ENCODE results near the gene NEDD9. TPM values are rescaled to one million over a fixed set of nuclear protein-coding genes. Genes with fewer than 3 reads are reported as not detected.

NEDD9 gene
- total RNA-seq, 1 donor: 32.9 TPM

GRCh38 chr6:11136809-11137208 is 95.7 kb downstream of the NEDD9 start:
- peaks cover 8% of the 10 kb centered on the region for H3K79me2 ChIP-seq (ENCODE audit: insufficient read depth, low read length)
- H3K9me3 ChIP-seq (ENCODE audit: low read depth, low read length): no peaks in the 10 kb centered on the region
- H3K4me1 ChIP-seq (ENCODE audit: insufficient read depth, low read length): peaks cover 5% of the 10 kb centered on the region
- H3K27me3 ChIP-seq (ENCODE audit: insufficient read depth, low read length): no peaks in the 10 kb centered on the region
- TF ChIP-seq, protein P1, sequence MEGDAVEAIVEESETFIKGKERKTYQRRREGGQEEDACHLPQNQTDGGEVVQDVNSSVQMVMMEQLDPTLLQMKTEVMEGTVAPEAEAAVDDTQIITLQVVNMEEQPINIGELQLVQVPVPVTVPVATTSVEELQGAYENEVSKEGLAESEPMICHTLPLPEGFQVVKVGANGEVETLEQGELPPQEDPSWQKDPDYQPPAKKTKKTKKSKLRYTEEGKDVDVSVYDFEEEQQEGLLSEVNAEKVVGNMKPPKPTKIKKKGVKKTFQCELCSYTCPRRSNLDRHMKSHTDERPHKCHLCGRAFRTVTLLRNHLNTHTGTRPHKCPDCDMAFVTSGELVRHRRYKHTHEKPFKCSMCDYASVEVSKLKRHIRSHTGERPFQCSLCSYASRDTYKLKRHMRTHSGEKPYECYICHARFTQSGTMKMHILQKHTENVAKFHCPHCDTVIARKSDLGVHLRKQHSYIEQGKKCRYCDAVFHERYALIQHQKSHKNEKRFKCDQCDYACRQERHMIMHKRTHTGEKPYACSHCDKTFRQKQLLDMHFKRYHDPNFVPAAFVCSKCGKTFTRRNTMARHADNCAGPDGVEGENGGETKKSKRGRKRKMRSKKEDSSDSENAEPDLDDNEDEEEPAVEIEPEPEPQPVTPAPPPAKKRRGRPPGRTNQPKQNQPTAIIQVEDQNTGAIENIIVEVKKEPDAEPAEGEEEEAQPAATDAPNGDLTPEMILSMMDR (IDR thresholded peaks at IDR 0.05; ENCODE audit: extremely low read depth, low read depth, low read length): no peak
- no peak overlapping the region for H3K4me3 ChIP-seq (ENCODE audit: insufficient read depth, low read length)
- H3K36me3 ChIP-seq (ENCODE audit: insufficient read depth, low read length): peaks cover 14% of the 10 kb centered on the region
- H2AFZ ChIP-seq (ENCODE audit: low read length): no peak overlapping the region
- no peak overlapping the region for H3K27ac ChIP-seq (ENCODE audit: low read depth, low read length)
- H3K4me2 ChIP-seq (ENCODE audit: insufficient read depth, low read length): no peak overlapping the region
- no peak for DNase-seq (ENCODE audit: insufficient read length, low spot score, missing footprints)
- peaks cover 7% of the 10 kb centered on the region for H4K20me1 ChIP-seq (ENCODE audit: insufficient read depth, low read length)

Small RNAs within 50 kb of the gene (small RNA-seq; reads per million reads assigned to genes)
- not detected for gene AL136139.1

Other genes starting within 250 kb of the NEDD9 start
- gene ELOVL2, start 188.4 kb downstream of the NEDD9 start, total RNA-seq: under 0.01 and 0.29 TPM in 2 replicates
- 8.0 and 8.3 TPM in 2 replicates for gene SMIM13, start 138.8 kb downstream of the NEDD9 start, total RNA-seq
- not detected in 2 replicates for gene ERVFRD-1, start 120.9 kb downstream of the NEDD9 start, total RNA-seq